NCI-H526 (cell line): ENCODE results near the gene RFX2.

Experiments used
- DNase-seq, 2 experiments: peaks; one replicate each; lab custom pipeline; 2025; lab: John Stamatoyannopoulos, UW

The RFX2 gene

GRCh38 chr19:5955636-5955935, 154.7 kb downstream of the RFX2 start:
- DNase-seq = no peak

- no peak for DNase-seq
These were observed 156.0 kb downstream of the RFX2 start for GRCh38 chr19:5954293-5954692.

- no peak for DNase-seq
These were observed 156.6 kb downstream of the RFX2 start for GRCh38 chr19:5953680-5954213.

- DNase-seq = no peak
These were observed 157.2 kb downstream of the RFX2 start for GRCh38 chr19:5953030-5953589.

- DNase-seq = no peak
These were observed 157.9 kb downstream of the RFX2 start for GRCh38 chr19:5952193-5953029.

- no peak for DNase-seq
These were observed 158.9 kb downstream of the RFX2 start for GRCh38 chr19:5951338-5951861.

- no peak for DNase-seq
These were observed 159.6 kb downstream of the RFX2 start for GRCh38 chr19:5950741-5951140.

- DNase-seq = no peak
These were observed 160.5 kb downstream of the RFX2 start for GRCh38 chr19:5949792-5950305.

- no peak for DNase-seq
These were observed 161.3 kb downstream of the RFX2 start for GRCh38 chr19:5948752-5949564.

GRCh38 chr19:5947435-5947834, 162.9 kb downstream of the RFX2 start:
- DNase-seq = no peak

GRCh38 chr19:5943623-5944022, 166.7 kb downstream of the RFX2 start:
- DNase-seq = no peak
